ENCODE measurements around the gene CTDP1. TPM values are rescaled to one million over a fixed set of nuclear protein-coding genes. Genes with fewer than 3 reads are reported as not detected.

CTDP1 gene
- total RNA-seq, 1 experiment from 2014 or later = 24.9 TPM

DNA sequence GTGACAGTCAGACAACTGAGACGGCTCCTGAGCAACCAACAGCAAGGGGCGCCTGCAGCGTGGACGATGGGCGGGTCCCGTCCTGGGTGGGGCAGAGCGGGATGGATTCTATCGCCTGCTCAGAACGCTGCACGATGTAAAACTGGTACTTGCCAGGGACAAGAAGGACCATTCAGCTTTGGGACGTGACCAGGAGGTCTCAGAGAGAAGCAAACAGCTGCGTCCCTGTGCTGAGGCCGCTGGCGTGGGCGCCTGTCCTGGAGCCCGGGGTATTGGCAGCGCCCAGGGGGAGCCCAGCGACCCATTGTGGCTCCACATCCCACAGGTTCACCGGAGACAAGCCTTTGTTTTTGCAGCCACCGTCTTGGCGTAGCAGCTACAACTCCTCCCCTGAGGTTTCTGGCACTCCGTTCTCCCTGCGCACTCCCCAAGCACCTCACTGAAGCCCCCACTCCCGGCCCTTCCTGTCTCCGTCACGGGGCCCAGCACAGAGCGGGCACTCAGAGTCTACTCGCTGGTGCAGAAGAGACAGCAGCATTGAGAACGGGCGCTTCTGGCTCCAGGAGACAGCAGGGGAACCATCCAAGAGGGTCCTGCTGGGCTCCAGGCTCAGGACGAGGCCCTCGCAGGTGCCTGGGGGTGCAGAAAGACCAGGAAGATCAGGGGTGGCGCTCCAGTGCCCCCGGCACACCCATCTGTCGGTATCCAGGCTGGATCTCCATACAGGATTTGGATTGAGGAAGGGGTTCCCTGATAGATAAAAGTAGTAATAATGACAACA lies 96.0 kb downstream of the CTDP1 start:
- no peaks in the 10 kb centered on the region for H3K4me1 ChIP-seq (ENCODE audit: control insufficient read depth in 1 of 2, insufficient read depth in 2 of 2, low read length in 2 of 2)
- ATAC-seq (no peak), DNase-seq (ENCODE audit: low read depth, low spot score) (no peak)
- H3K9me3 ChIP-seq (ENCODE audit: control insufficient read depth in 1 of 2, insufficient read depth in 1 of 2, low read depth in 1 of 2, low read length in 2 of 2) = no peaks in the 10 kb centered on the region
- H2AFZ ChIP-seq (ENCODE audit: low read depth, low read length, poor library complexity, severe bottlenecking) = no peak overlapping the region
- H3K79me2 ChIP-seq (ENCODE audit: insufficient read depth, low read length) = no peaks in the 10 kb centered on the region
- no peaks in the 10 kb centered on the region for H3K9me2 ChIP-seq (ENCODE audit: insufficient read depth)
- no peak overlapping the region for H3K9ac ChIP-seq (ENCODE audit: low read length)
- CTCF ChIA-PET = no interaction called here
- no peaks in the 10 kb centered on the region for H4K20me1 ChIP-seq (ENCODE audit: insufficient read depth)
- no peak overlapping the region for H3K4me2 ChIP-seq (ENCODE audit: low read length)
- no peak overlapping the region for H3K27ac ChIP-seq (ENCODE audit: low read depth, low read length)
- H3K36me3 ChIP-seq (ENCODE audit: control insufficient read depth in 1 of 2, insufficient read depth in 2 of 2, low read length in 2 of 2) = no peaks in the 10 kb centered on the region
- intact Hi-C loops (cut with micrococcal nuclease) = no loop called here
- no peaks in the 10 kb centered on the region for H3K27me3 ChIP-seq (ENCODE audit: insufficient read depth, low read length)
- H3K4me3 ChIP-seq (replicated peaks in 1 of 2; ENCODE audit: low read depth in 1 of 2, low read length in 2 of 2) = no peak overlapping the region
- no peak for TF ChIP-seq JUND (IDR thresholded peaks at IDR 0.05)
- TF ChIP-seq EZH2phosphoT487 (IDR thresholded peaks at IDR 0.05; ENCODE audit: borderline replicate concordance) = no peak
- TF ChIP-seq SRF (IDR thresholded peaks at IDR 0.05; ENCODE audit: low read depth) = no peak
- no peak for TF ChIP-seq RAD21 (IDR thresholded peaks at IDR 0.05; ENCODE audit: low read depth)
- TF ChIP-seq FOSL1 (IDR thresholded peaks at IDR 0.05; ENCODE audit: low read depth) = no peak
- POLR2A ChIA-PET = no interaction called here
- BruUV-seq (replicated peaks) = no TSS peak
- RAD21 ChIA-PET (ENCODE audit: low non-redundant PET in 1 of 2, low total read pairs in 2 of 2, uncharacterized antibody in 2 of 2, unreplicated experiment in 2 of 2) = no interaction called here

DNA sequence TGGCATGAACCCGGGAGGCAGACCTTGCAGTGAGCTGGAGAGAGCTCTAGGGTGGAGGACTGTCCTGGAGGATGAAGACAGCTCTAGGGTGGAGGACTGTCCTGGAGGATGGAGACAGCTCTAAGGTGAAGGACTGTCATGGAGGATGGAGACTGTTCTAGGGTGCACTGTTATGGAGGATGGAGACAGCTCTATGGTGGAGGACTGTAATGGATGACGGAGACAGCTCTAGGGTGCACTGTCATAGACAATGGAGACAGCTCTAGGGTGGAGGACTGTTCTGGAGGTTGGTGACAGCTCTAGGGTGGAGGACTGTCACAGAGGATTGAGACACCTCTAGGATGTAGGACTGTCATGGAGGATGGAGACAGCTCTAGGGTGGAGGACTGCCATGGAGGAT lies 97.1 kb downstream of the CTDP1 start:
- no TSS peak for BruUV-seq (replicated peaks)
- H3K27ac ChIP-seq (ENCODE audit: low read depth, low read length) = no peak overlapping the region
- H3K4me3 ChIP-seq (replicated peaks in 1 of 2; ENCODE audit: low read depth in 1 of 2, low read length in 2 of 2) = no peak overlapping the region
- no peak for DNase-seq (ENCODE audit: low read depth, low spot score)
- H3K4me2 ChIP-seq (ENCODE audit: low read length) = no peak overlapping the region
- H3K79me2 ChIP-seq (ENCODE audit: insufficient read depth, low read length) = no peaks in the 10 kb centered on the region
- no peaks in the 10 kb centered on the region for H3K4me1 ChIP-seq (ENCODE audit: control insufficient read depth in 1 of 2, insufficient read depth in 2 of 2, low read length in 2 of 2)
- POLR2A ChIA-PET = no interaction called here
- no peaks in the 10 kb centered on the region for H3K9me2 ChIP-seq (ENCODE audit: insufficient read depth)
- ATAC-seq = no peak
- intact Hi-C loops (cut with micrococcal nuclease) = no loop called here
- TF ChIP-seq SP1 (IDR thresholded peaks at IDR 0.05; ENCODE audit: low read depth) = no peak
- no peak for TF ChIP-seq TCF7L2 (IDR thresholded peaks at IDR 0.05; ENCODE audit: borderline replicate concordance, extremely low read depth, insufficient read depth, insufficient read length)
- no peak for TF ChIP-seq EZH2phosphoT487 (IDR thresholded peaks at IDR 0.05; ENCODE audit: borderline replicate concordance)
- no peak for TF ChIP-seq EZH2 (IDR thresholded peaks at IDR 0.05)
- no peak for TF ChIP-seq CEBPB (IDR thresholded peaks at IDR 0.05; ENCODE audit: low read depth)
- TF ChIP-seq SIN3A (IDR thresholded peaks at IDR 0.05; ENCODE audit: low read depth) = no peak
- no peak for TF ChIP-seq EGR1 (IDR thresholded peaks at IDR 0.05; ENCODE audit: low read depth)
- TF ChIP-seq, protein P1, sequence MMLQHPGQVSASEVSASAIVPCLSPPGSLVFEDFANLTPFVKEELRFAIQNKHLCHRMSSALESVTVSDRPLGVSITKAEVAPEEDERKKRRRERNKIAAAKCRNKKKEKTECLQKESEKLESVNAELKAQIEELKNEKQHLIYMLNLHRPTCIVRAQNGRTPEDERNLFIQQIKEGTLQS (IDR thresholded peaks at IDR 0.05) = no peak
- TF ChIP-seq FOSL1 (IDR thresholded peaks at IDR 0.05; ENCODE audit: low read depth) = no peak
- TF ChIP-seq, protein P2, sequence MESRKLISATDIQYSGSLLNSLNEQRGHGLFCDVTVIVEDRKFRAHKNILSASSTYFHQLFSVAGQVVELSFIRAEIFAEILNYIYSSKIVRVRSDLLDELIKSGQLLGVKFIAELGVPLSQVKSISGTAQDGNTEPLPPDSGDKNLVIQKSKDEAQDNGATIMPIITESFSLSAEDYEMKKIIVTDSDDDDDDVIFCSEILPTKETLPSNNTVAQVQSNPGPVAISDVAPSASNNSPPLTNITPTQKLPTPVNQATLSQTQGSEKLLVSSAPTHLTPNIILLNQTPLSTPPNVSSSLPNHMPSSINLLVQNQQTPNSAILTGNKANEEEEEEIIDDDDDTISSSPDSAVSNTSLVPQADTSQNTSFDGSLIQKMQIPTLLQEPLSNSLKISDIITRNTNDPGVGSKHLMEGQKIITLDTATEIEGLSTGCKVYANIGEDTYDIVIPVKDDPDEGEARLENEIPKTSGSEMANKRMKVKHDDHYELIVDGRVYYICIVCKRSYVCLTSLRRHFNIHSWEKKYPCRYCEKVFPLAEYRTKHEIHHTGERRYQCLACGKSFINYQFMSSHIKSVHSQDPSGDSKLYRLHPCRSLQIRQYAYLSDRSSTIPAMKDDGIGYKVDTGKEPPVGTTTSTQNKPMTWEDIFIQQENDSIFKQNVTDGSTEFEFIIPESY (IDR thresholded peaks at IDR 0.05; ENCODE audit: extremely low read depth, insufficient replicate concordance, low read length) = no peak
- no peak for TF ChIP-seq ELF1 (IDR thresholded peaks at IDR 0.05; ENCODE audit: borderline replicate concordance, low read depth)
- TF ChIP-seq CTCF (IDR thresholded peaks at IDR 0.05 in 2 of 3, conservative IDR thresholded peaks at IDR 0.05 in 1 of 3; ENCODE audit: borderline replicate concordance in 1 of 3, insufficient read depth in 1 of 3, low read depth in 2 of 3, low read length in 2 of 3) = no peak
- TF ChIP-seq MAX (IDR thresholded peaks at IDR 0.05) = no peak
- no peak for TF ChIP-seq ZFX (IDR thresholded peaks at IDR 0.05)
- no peak overlapping the region for H3K9ac ChIP-seq (ENCODE audit: low read length)
- H4K20me1 ChIP-seq (ENCODE audit: insufficient read depth) = no peaks in the 10 kb centered on the region
- RAD21 ChIA-PET (ENCODE audit: low non-redundant PET in 1 of 2, low total read pairs in 2 of 2, uncharacterized antibody in 2 of 2, unreplicated experiment in 2 of 2) = no interaction called here
- no peaks in the 10 kb centered on the region for H3K27me3 ChIP-seq (ENCODE audit: insufficient read depth, low read length)
- no peaks in the 10 kb centered on the region for H3K36me3 ChIP-seq (ENCODE audit: control insufficient read depth in 1 of 2, insufficient read depth in 2 of 2, low read length in 2 of 2)
- H3K9me3 ChIP-seq (ENCODE audit: control insufficient read depth in 1 of 2, insufficient read depth in 1 of 2, low read depth in 1 of 2, low read length in 2 of 2) = no peaks in the 10 kb centered on the region
- H2AFZ ChIP-seq (ENCODE audit: low read depth, low read length, poor library complexity, severe bottlenecking) = no peak overlapping the region
- CTCF ChIA-PET = no interaction called here
